ENCODE data around the gene DNAJC8. TPM values are rescaled to one million over a fixed set of nuclear protein-coding genes. Genes with fewer than 3 reads are reported as not detected.

The DNAJC8 gene
- polyA plus RNA-seq, 3 donors: 30.6 to 118 (median 113) TPM

DNA sequence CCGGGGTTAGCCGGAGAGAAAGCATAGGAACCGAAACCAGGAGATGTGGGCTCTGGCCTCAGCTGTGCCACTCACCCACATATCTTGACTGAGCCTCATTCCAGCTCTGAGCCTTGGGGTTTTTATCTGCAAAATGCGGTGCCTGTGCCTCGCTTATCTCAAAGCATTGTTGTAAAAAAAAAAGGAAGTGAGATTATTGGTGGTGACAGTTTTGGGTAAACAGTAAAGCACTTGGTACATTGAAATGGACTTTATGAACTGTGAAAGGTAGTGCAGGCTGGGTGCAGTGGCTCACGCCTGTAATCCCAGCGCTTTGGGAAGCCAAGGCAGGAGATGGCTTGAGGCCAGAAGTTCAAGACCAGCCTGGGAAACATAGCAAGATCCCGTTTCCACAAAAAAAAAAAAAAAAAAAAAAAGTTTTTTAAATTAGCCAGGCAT, 60.1 kb downstream of the DNAJC8 start:
- Histone ChIP-seq H2AFZ (ENCODE audit: insufficient read depth, low read depth, low read length, poor library complexity, severe bottlenecking) (no peak overlapping the region), H3K27ac (ENCODE audit: low read depth in 1 of 2, low read length in 2 of 2) (peak overlapping the region; percentile 83 to 95), H3K4me1 (ENCODE audit: control insufficient read depth in 1 of 2, insufficient read depth in 2 of 2, low read length in 2 of 2) (peaks cover 76 to 90% of the 10 kb centered on the region in 2 donors), H3K27me3 (ENCODE audit: control insufficient read depth in 2 of 2, insufficient read depth in 2 of 2, low read length in 2 of 2) (no peaks in the 10 kb centered on the region), H3K9ac (ENCODE audit: insufficient read depth, low read length, poor library complexity, severe bottlenecking) (peak overlapping the region; percentile 84), H3K4me3 (replicated peaks in 1 of 3; ENCODE audit: low read depth in 2 of 3, low read length in 3 of 3) (peak overlapping the region; percentile 4 to 97 (median 7)), H4K20me1 (ENCODE audit: insufficient read depth, low read length) (peaks cover 56% of the 10 kb centered on the region), H3K36me3 (replicated peaks in 1 of 2; ENCODE audit: control insufficient read depth in 1 of 2, insufficient read depth in 2 of 2, low read length in 2 of 2) (peaks cover 26 to 42% of the 10 kb centered on the region in 2 donors), H3K4me2 (replicated peaks; ENCODE audit: extremely low read depth, low read length, poor library complexity, severe bottlenecking) (peak overlapping the region; percentile 93), H3K79me2 (ENCODE audit: insufficient read depth, low read length) (peaks cover 98% of the 10 kb centered on the region), H3K9me3 (replicated peaks in 1 of 2; ENCODE audit: control insufficient read depth in 1 of 2, insufficient read depth in 1 of 2, low read length in 2 of 2) (no peaks in the 10 kb centered on the region)
- peaks cover 85% of the 10 kb centered on the region for H3K4me1 Mint-ChIP-seq
- H3K27ac Mint-ChIP-seq: peak overlapping the region; percentile 97 to 99 (median 98)
- peaks cover 37 to 74% of the 10 kb centered on the region in 2 donors for H3K36me3 Mint-ChIP-seq
- peak; percentile 57 to 77 (median 67) for DNase-seq
- TF ChIP-seq, protein P1, sequence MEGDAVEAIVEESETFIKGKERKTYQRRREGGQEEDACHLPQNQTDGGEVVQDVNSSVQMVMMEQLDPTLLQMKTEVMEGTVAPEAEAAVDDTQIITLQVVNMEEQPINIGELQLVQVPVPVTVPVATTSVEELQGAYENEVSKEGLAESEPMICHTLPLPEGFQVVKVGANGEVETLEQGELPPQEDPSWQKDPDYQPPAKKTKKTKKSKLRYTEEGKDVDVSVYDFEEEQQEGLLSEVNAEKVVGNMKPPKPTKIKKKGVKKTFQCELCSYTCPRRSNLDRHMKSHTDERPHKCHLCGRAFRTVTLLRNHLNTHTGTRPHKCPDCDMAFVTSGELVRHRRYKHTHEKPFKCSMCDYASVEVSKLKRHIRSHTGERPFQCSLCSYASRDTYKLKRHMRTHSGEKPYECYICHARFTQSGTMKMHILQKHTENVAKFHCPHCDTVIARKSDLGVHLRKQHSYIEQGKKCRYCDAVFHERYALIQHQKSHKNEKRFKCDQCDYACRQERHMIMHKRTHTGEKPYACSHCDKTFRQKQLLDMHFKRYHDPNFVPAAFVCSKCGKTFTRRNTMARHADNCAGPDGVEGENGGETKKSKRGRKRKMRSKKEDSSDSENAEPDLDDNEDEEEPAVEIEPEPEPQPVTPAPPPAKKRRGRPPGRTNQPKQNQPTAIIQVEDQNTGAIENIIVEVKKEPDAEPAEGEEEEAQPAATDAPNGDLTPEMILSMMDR (IDR thresholded peaks at IDR 0.05): no peak
- intact Hi-C loops (cut with micrococcal nuclease): loop anchor here (5.0 kb wide), 2 partner anchors 35 to 80 kb away; no protein-coding TSS in a partner anchor
- WGBS (ENCODE audit: insufficient coverage): 0% methylated on average over 4 of the region's 8 CpGs
- peaks cover 0 to 2% (median 0%) of the 10 kb centered on the region in 7 donors for H3K9me3 Mint-ChIP-seq
- H3K27me3 Mint-ChIP-seq (ENCODE audit: low read depth in 3 of 3): peaks cover 0 to 8% (median 4%) of the 10 kb centered on the region in 3 donors
- peak overlapping the region; percentile 96 to 98 for H3K4me3 Mint-ChIP-seq

DNA sequence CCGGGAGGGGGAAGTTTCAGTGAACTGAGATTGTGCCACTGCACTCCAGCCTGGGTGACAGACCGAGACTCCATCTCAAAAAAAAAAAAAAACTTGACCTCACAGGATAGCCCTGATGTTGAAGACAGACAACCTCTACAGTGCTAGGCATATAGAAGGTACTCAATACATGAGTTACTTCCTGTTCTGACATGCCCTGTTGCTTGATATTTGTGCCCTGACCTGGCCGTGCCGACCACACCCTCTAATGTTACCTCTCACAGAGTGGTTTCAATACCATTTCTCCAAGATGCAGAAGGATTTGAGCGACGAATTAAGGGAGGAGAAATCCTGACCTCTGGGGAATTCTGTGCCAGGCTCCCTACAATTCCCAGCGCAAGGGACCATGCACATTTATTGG, 61.6 kb downstream of the DNAJC8 start:
- H3K27me3 ChIP-seq (ENCODE audit: control insufficient read depth in 2 of 2, insufficient read depth in 2 of 2, low read length in 2 of 2): no peaks in the 10 kb centered on the region
- peak overlapping the region; percentile 83 to 95 for H3K27ac ChIP-seq (ENCODE audit: low read depth in 1 of 2, low read length in 2 of 2)
- peaks cover 34 to 57% of the 10 kb centered on the region in 2 donors for H3K36me3 ChIP-seq (replicated peaks in 1 of 2; ENCODE audit: control insufficient read depth in 1 of 2, insufficient read depth in 2 of 2, low read length in 2 of 2)
- intact Hi-C loops (cut with micrococcal nuclease): loop anchor here (1.0 to 5.0 kb wide), 3 partner anchors 34 to 79 kb away; no protein-coding TSS in a partner anchor
- H3K4me1 Mint-ChIP-seq: peaks cover 75% of the 10 kb centered on the region
- H2AFZ ChIP-seq (ENCODE audit: insufficient read depth, low read depth, low read length, poor library complexity, severe bottlenecking): no peak overlapping the region
- TF ChIP-seq, protein P1 (IDR thresholded peaks at IDR 0.05): no peak
- peak overlapping the region in 1 of 3 experiments; percentile 97 for H3K4me3 ChIP-seq (replicated peaks in 1 of 3; ENCODE audit: low read depth in 2 of 3, low read length in 3 of 3)
- H3K4me2 ChIP-seq (replicated peaks; ENCODE audit: extremely low read depth, low read length, poor library complexity, severe bottlenecking): peak overlapping the region; percentile 93
- peaks cover 66 to 75% of the 10 kb centered on the region in 2 donors for H3K4me1 ChIP-seq (ENCODE audit: control insufficient read depth in 1 of 2, insufficient read depth in 2 of 2, low read length in 2 of 2)
- peaks cover 0 to 4% (median 4%) of the 10 kb centered on the region in 3 donors for H3K27me3 Mint-ChIP-seq (ENCODE audit: low read depth in 3 of 3)
- 79% methylated on average over 5 of the region's 7 CpGs for WGBS (ENCODE audit: insufficient coverage)
- peaks cover 0 to 2% (median 0%) of the 10 kb centered on the region in 7 donors for H3K9me3 Mint-ChIP-seq
- peak overlapping the region; percentile 9 to 98 (median 78) for H3K27ac Mint-ChIP-seq
- H3K79me2 ChIP-seq (ENCODE audit: insufficient read depth, low read length): peaks cover 100% of the 10 kb centered on the region
- H3K9me3 ChIP-seq (replicated peaks in 1 of 2; ENCODE audit: control insufficient read depth in 1 of 2, insufficient read depth in 1 of 2, low read length in 2 of 2): no peaks in the 10 kb centered on the region
- H4K20me1 ChIP-seq (ENCODE audit: insufficient read depth, low read length): peaks cover 71% of the 10 kb centered on the region
- no peak overlapping the region for H3K9ac ChIP-seq (ENCODE audit: insufficient read depth, low read length, poor library complexity, severe bottlenecking)
- H3K36me3 Mint-ChIP-seq: peaks cover 45 to 89% of the 10 kb centered on the region in 2 donors
- peak overlapping the region in 1 of 2 donors; percentile 41 for H3K4me3 Mint-ChIP-seq
- peak in 1 of 3 donors; percentile 27 for DNase-seq
